Peyer's patch (tissue), 4 donors: Measurements from ENCODE around the gene CFAP58. TPM values are rescaled to one million over a fixed set of nuclear protein-coding genes. Genes with fewer than 3 reads are reported as not detected.
"Not testable (repeated sequence)": the region's sequence is repeated elsewhere in the genome, so short reads cannot be mapped to it uniquely, and the experiment has no call there.

ENCODE experiments used
- DNase-seq, 3 donors: peaks; one replicate each; pipeline ENCODE4 v3.0.0-alpha.2; 2017 to 2019
- H3K27ac ChIP-seq, 4 donors: fragments of 200-600 bp; sonication (generic); one replicate each; pipeline ENCODE4 v1.5.1; 2016 to 2019
- H3K27me3 ChIP-seq, 2 donors: fragments of 200-600 bp; sonication (generic); one replicate each; pipeline ENCODE4 v1.5.1; 2019
- H3K36me3 ChIP-seq, 3 donors: fragments of 200-600 bp; sonication (generic); one replicate each; pipeline ENCODE4 v1.5.1; 2016 to 2019
- H3K4me1 ChIP-seq, 4 donors: fragments of 200-600 bp; sonication (generic); one replicate each; pipeline ENCODE4 v1.5.1; 2016 to 2019
- H3K4me3 ChIP-seq, 4 donors: fragments of 200-600 bp; sonication (generic); 1 replicate in 3 of 4; 2 replicates in 1 of 4; pipeline ENCODE4 v1.5.1; 2016 to 2019; ENCODE audit warnings: mild to moderate bottlenecking in 1 of 4
- H3K9me3 ChIP-seq, 4 donors: fragments of 200-600 bp; sonication (generic); one replicate each; pipeline ENCODE4 v1.5.1; 2016 to 2019; ENCODE audit warnings: mild to moderate bottlenecking in 1 of 4
- CTCF ChIP-seq, 6 experiments: fragments of 450-650 bp in 4 of 6; fragments of 200-600 bp in 2 of 6; sonication (generic) in 1 of 6; IDR thresholded peaks; one replicate each; pipeline ENCODE4 v1.5.1; 2017 to 2019; ENCODE audit warnings: antibody characterized with exemption in 6 of 6, mild to moderate bottlenecking in 3 of 6, moderate library complexity in 1 of 6
- POLR2A ChIP-seq, 2 donors: fragments of 450-650 bp; IDR thresholded peaks; one replicate each; pipeline ENCODE4 v1.5.1; 2017; ENCODE audit warnings: antibody characterized with exemption in 2 of 2, mild to moderate bottlenecking in 2 of 2, moderate library complexity in 2 of 2
- total RNA-seq, 4 donors: library from RNA; depleted of rRNA; stranded (reverse); fragments of >200 nt; gene quantifications; one replicate each; pipeline ENCODE4 v1.1.0, GENCODE V29; 2016

CFAP58 gene
- total RNA-seq, 4 donors from 2014 or later: 2.5 TPM; not detected in 3

GRCh38 chr10:104450954-104451353 is 97.3 kb downstream of the CFAP58 start:
- DNase-seq: no peak
- H3K4me3 ChIP-seq: no peak overlapping the region
- no peaks in the 10 kb centered on the region for H3K36me3 ChIP-seq
- no peaks in the 10 kb centered on the region for H3K9me3 ChIP-seq
- no peaks in the 10 kb centered on the region for H3K4me1 ChIP-seq
- TF ChIP-seq POLR2A (IDR thresholded peaks at IDR 0.05): no peak
- no peak for TF ChIP-seq CTCF (IDR thresholded peaks at IDR 0.05)
- H3K27me3 ChIP-seq: no peaks in the 10 kb centered on the region
- no peak overlapping the region for H3K27ac ChIP-seq

GRCh38 chr10:104452977-104453376 is 99.3 kb downstream of the CFAP58 start:
- H3K4me3 ChIP-seq: no peak overlapping the region
- no peaks in the 10 kb centered on the region for H3K9me3 ChIP-seq
- H3K4me1 ChIP-seq: no peaks in the 10 kb centered on the region
- DNase-seq: no peak
- TF ChIP-seq POLR2A (IDR thresholded peaks at IDR 0.05): no peak
- no peak for TF ChIP-seq CTCF (IDR thresholded peaks at IDR 0.05)
- no peaks in the 10 kb centered on the region for H3K27me3 ChIP-seq
- no peak overlapping the region for H3K27ac ChIP-seq
- no peaks in the 10 kb centered on the region for H3K36me3 ChIP-seq

- Histone ChIP-seq H3K27ac (no peak overlapping the region), H3K27me3 (no peaks in the 10 kb centered on the region), H3K4me1 (no peaks in the 10 kb centered on the region), H3K9me3 (no peaks in the 10 kb centered on the region), H3K4me3 (no peak overlapping the region), H3K36me3 (no peaks in the 10 kb centered on the region)
- no peak for DNase-seq
- TF ChIP-seq CTCF (IDR thresholded peaks at IDR 0.05) (no peak), POLR2A (IDR thresholded peaks at IDR 0.05) (no peak)
Observed at GRCh38 chr10:104456802-104457542, 103.3 kb downstream of the CFAP58 start.

GRCh38 chr10:104457543-104457828 is 103.9 kb downstream of the CFAP58 start:
- TF ChIP-seq POLR2A (IDR thresholded peaks at IDR 0.05) (no peak), CTCF (IDR thresholded peaks at IDR 0.05) (no peak)
- H3K4me3 ChIP-seq: no peak overlapping the region
- H3K27me3 ChIP-seq: no peaks in the 10 kb centered on the region
- H3K36me3 ChIP-seq: no peaks in the 10 kb centered on the region
- no peak for DNase-seq
- no peaks in the 10 kb centered on the region for H3K9me3 ChIP-seq
- no peaks in the 10 kb centered on the region for H3K4me1 ChIP-seq
- no peak overlapping the region for H3K27ac ChIP-seq

GRCh38 chr10:104465575-104465974 is 111.9 kb downstream of the CFAP58 start:
- DNase-seq, H3K27ac ChIP-seq, H3K27me3 ChIP-seq, H3K36me3 ChIP-seq, H3K4me3 ChIP-seq, H3K9me3 ChIP-seq, H3K4me1 ChIP-seq: not testable (repeated sequence)

GRCh38 chr10:104468818-104469217 is 115.2 kb downstream of the CFAP58 start:
- not testable (repeated sequence) for H3K27me3 ChIP-seq, H3K4me1 ChIP-seq, H3K4me3 ChIP-seq, H3K9me3 ChIP-seq, DNase-seq, H3K27ac ChIP-seq, H3K36me3 ChIP-seq

- Histone ChIP-seq H3K27me3 (no peaks in the 10 kb centered on the region), H3K9me3 (no peaks in the 10 kb centered on the region), H3K4me3 (no peak overlapping the region), H3K36me3 (no peaks in the 10 kb centered on the region), H3K27ac (no peak overlapping the region), H3K4me1 (no peaks in the 10 kb centered on the region)
- DNase-seq: no peak
- TF ChIP-seq POLR2A (IDR thresholded peaks at IDR 0.05) (no peak), CTCF (IDR thresholded peaks at IDR 0.05) (no peak)
Observed at GRCh38 chr10:104472505-104472904, 118.9 kb downstream of the CFAP58 start.
